Small intestine (tissue), 7 donors: Measurements from ENCODE around the gene SCN8A. TPM values are rescaled to one million over a fixed set of nuclear protein-coding genes. Genes with fewer than 3 reads are reported as not detected.

ENCODE experiments used
- DNase-seq, 2 donors: peaks; one replicate each; pipeline versions ENCODE4 v3.0.0 to v3.0.0-alpha.2; 2013
- FAIRE-seq: peaks from 2 replicates; lab custom pipeline; 2012; peaks lifted over from hg19 to GRCh38; lab: Jason Lieb, UNC
- H3K27ac ChIP-seq, 3 donors: one replicate each; pipeline ENCODE4 v1.5.1; 2013; ENCODE audit warnings: low read length in 2 of 3, mild to moderate bottlenecking in 2 of 3, control low read depth in 1 of 3, inconsistent platforms in 1 of 3, low read depth in 1 of 3, moderate library complexity in 1 of 3
- H3K27me3 ChIP-seq, 3 donors: one replicate each; pipeline ENCODE4 v1.6.1; 2013; ENCODE audit warnings: low read length in 3 of 3, inconsistent platforms in 1 of 3; ENCODE audit not compliant: control insufficient read depth in 3 of 3, insufficient read depth in 3 of 3
- H3K36me3 ChIP-seq, 3 donors: one replicate each; pipeline ENCODE4 v1.6.1; 2013; ENCODE audit warnings: low read length in 3 of 3, inconsistent platforms in 1 of 3, low read depth in 1 of 3, mild to moderate bottlenecking in 1 of 3, moderate library complexity in 1 of 3; ENCODE audit not compliant: control insufficient read depth in 3 of 3, insufficient read depth in 2 of 3
- H3K4me1 ChIP-seq, 3 donors: one replicate each; pipeline ENCODE4 v1.6.1; 2013; ENCODE audit warnings: low read length in 2 of 3, inconsistent platforms in 1 of 3, low read depth in 1 of 3, mild to moderate bottlenecking in 1 of 3, moderate library complexity in 1 of 3; ENCODE audit not compliant: control insufficient read depth in 3 of 3, insufficient read depth in 2 of 3
- H3K4me3 ChIP-seq, 3 donors: one replicate each; pipeline ENCODE4 v1.5.1; 2013; ENCODE audit warnings: low read length in 3 of 3, control low read depth in 1 of 3, inconsistent platforms in 1 of 3, low read depth in 1 of 3, mild to moderate bottlenecking in 1 of 3, moderate library complexity in 1 of 3
- H3K9me3 ChIP-seq, 2 donors: one replicate each; pipeline ENCODE4 v1.6.1; 2013; ENCODE audit warnings: low read depth in 1 of 2, low read length in 1 of 2; ENCODE audit not compliant: control insufficient read depth in 2 of 2, insufficient read depth in 1 of 2
- WGBS, 3 donors: extraction: QIAGEN DNeasy Blood & Tissue Kit; methylation state at CpG; one replicate each; pipeline ENCODE4 v1.1.7; 2013; 5-methylcytosine and 5-hydroxymethylcytosine counted together
- polyA plus RNA-seq, 4 donors: library from polyadenylated mRNA; stranded (reverse) in 3 of 4; unstranded in 1 of 4; fragments of 200-250 nt in 3 of 4; fragments of 120-200 nt in 1 of 4; gene quantifications; one replicate each; pipeline versions ENCODE4 v1.2.1 to v1.2.3, GENCODE V29; 2013
- donor health status: healthy with polysubstance abuse.
- donor health status: control.
- donor health status: control.
- donor health status: Bipolar disorder and iron deficiency.
- donor health status: healthy.

SCN8A gene
- polyA plus RNA-seq, 4 donors = 0.19 to 1.2 TPM; not detected in 2

DNA sequence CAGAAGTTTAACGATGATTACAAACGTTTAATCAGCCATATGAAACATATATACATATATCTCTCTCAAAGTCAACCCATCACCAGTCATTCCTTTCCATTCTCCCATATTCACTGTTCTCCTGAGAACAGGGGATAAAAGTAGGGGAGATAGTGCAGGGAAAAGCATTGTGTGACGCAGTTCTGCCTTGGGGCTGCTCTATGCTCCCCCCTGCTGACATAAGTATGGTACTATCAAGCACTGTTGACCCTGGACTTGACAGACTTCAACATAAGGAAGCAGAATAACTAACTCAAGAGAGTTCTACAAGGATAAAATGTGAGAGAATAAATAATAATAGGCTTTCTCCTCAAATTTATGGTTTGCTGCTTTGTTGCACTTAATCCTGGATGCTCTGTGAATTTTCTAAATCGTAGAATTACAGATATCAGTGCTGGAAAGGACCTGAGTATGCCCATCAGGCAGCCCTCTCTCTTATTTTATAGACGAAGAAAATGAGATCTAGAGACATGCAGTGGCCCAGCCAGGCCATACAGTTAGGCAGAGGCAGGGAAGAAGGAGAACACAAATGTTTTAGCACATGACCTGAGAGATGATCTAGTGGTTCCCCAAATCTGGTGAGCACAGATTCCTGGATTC is 87.2 kb downstream of the SCN8A start:
- H3K27me3 ChIP-seq = peaks cover 0 to 2% (median 0%) of the 10 kb centered on the region in 3 donors
- no peak overlapping the region for H3K4me3 ChIP-seq
- H3K4me1 ChIP-seq = no peaks in the 10 kb centered on the region
- FAIRE-seq = no peak
- peak; percentile 69 for DNase-seq
- H3K27ac ChIP-seq = no peak overlapping the region
- H3K9me3 ChIP-seq = no peaks in the 10 kb centered on the region
- no peaks in the 10 kb centered on the region for H3K36me3 ChIP-seq
- WGBS, 3 donors = 44 to 51% (median 49%) methylated on average over 5 of the region's 5 CpGs

- DNase-seq = no peak
- no peaks in the 10 kb centered on the region for H3K4me1 ChIP-seq
- no peak overlapping the region for H3K4me3 ChIP-seq
- no peak for FAIRE-seq
- H3K27me3 ChIP-seq = peaks cover 0 to 2% (median 0%) of the 10 kb centered on the region in 3 donors
- H3K27ac ChIP-seq = no peak overlapping the region
- no peaks in the 10 kb centered on the region for H3K9me3 ChIP-seq
- 52 to 72% (median 57%) methylated on average over 2 of the region's 2 CpGs for WGBS, 3 donors
- H3K36me3 ChIP-seq = no peaks in the 10 kb centered on the region
Measured at GRCh38 chr12:51682981-51683380, 91.9 kb downstream of the SCN8A start.

- WGBS, 3 donors = 15 to 50% (median 28%) methylated on average over 4 of the region's 4 CpGs
- no peak for FAIRE-seq
Measured at GRCh38 chr12:51683763-51684357, 92.8 kb downstream of the SCN8A start.

GRCh38 chr12:51686727-51687126 is 95.7 kb downstream of the SCN8A start:
- Histone ChIP-seq H3K4me3 (no peak overlapping the region), H3K9me3 (no peaks in the 10 kb centered on the region), H3K27ac (peak overlapping the region in 1 of 3 donors; percentile 21), H3K4me1 (peaks cover 0 to 3% (median 0%) of the 10 kb centered on the region in 3 donors), H3K27me3 (no peaks in the 10 kb centered on the region), H3K36me3 (no peaks in the 10 kb centered on the region)
- FAIRE-seq (no peak), DNase-seq (no peak)
- WGBS, 3 donors = 57 to 68% (median 68%) methylated on average over 1 of the region's 1 CpG

More at GRCh38 chr12:51683763-51684357, 92.8 kb downstream of the SCN8A start:
- Histone ChIP-seq H3K36me3 (no peaks in the 10 kb centered on the region), H3K27ac (no peak overlapping the region), H3K4me1 (no peaks in the 10 kb centered on the region), H3K9me3 (no peaks in the 10 kb centered on the region), H3K4me3 (no peak overlapping the region), H3K27me3 (peaks cover 0 to 2% (median 0%) of the 10 kb centered on the region in 3 donors)
- DNase-seq = no peak

DNA sequence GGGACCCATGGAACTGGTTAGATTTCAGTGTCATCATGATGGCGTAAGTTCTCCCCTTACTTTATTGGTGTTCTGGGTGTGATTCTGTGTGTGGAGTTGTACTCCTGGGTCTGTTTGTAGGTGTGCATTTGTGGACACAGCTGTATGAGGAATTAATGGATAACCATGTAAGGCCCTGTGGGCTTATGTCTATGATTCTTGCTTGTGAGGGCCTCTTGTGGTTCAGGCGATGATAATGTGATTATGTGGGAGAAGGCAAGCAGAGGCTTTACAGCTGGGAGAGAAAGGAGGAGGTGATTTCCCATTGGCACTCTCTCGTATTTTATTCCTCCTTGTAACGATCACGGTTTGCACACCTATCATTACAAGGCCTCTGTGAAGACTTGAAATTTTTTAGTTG is 96.1 kb downstream of the SCN8A start:
- Histone ChIP-seq H3K4me1 (peaks cover 0 to 3% (median 0%) of the 10 kb centered on the region in 3 donors), H3K27ac (peak overlapping the region in 1 of 3 donors; percentile 21), H3K9me3 (no peaks in the 10 kb centered on the region), H3K36me3 (no peaks in the 10 kb centered on the region), H3K4me3 (no peak overlapping the region), H3K27me3 (no peaks in the 10 kb centered on the region)
- WGBS, 3 donors = 90 to 95% (median 93%) methylated on average over 5 of the region's 5 CpGs
- no peak for FAIRE-seq
- peak in 1 of 2 donors; percentile 48 for DNase-seq

GRCh38 chr12:51687614-51688013 is 96.6 kb downstream of the SCN8A start:
- WGBS, 3 donors = 80 to 86% (median 80%) methylated on average over 3 of the region's 3 CpGs
- no peak for FAIRE-seq

DNA sequence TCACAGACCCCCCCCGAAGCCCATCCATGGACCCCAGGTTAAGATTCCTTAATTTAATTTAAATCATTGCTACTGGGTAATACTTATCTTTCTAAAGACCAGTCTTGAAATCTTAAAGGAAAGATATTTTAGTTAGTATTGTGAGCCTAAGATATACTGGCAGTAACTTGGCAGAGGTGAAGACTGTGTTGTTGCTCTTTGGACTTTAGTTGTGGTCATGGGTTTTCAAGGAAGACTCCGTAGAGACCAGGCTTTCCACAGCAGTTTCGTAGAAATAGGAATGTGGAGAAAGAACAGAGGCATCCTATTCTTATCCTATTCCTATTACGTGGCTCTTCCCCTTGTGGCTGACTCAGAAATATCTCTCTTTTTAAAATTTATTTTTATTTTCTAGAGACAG is 99.0 kb downstream of the SCN8A start:
- H3K36me3 ChIP-seq = no peaks in the 10 kb centered on the region
- H3K9me3 ChIP-seq = no peaks in the 10 kb centered on the region
- peak; percentile 10 to 51 for DNase-seq
- FAIRE-seq = no peak
- peaks cover 0 to 3% (median 0%) of the 10 kb centered on the region in 3 donors for H3K4me1 ChIP-seq
- no peak overlapping the region for H3K4me3 ChIP-seq
- 55 to 74% (median 60%) methylated on average over 4 of the region's 4 CpGs for WGBS, 3 donors
- no peak overlapping the region for H3K27ac ChIP-seq
- H3K27me3 ChIP-seq = no peaks in the 10 kb centered on the region

More at GRCh38 chr12:51687614-51688013, 96.6 kb downstream of the SCN8A start:
- H3K9me3 ChIP-seq = no peaks in the 10 kb centered on the region
- H3K27me3 ChIP-seq = no peaks in the 10 kb centered on the region
- no peak for DNase-seq
- H3K4me3 ChIP-seq = no peak overlapping the region
- H3K27ac ChIP-seq = no peak overlapping the region
- no peaks in the 10 kb centered on the region for H3K36me3 ChIP-seq
- peaks cover 0 to 3% (median 0%) of the 10 kb centered on the region in 3 donors for H3K4me1 ChIP-seq

DNA sequence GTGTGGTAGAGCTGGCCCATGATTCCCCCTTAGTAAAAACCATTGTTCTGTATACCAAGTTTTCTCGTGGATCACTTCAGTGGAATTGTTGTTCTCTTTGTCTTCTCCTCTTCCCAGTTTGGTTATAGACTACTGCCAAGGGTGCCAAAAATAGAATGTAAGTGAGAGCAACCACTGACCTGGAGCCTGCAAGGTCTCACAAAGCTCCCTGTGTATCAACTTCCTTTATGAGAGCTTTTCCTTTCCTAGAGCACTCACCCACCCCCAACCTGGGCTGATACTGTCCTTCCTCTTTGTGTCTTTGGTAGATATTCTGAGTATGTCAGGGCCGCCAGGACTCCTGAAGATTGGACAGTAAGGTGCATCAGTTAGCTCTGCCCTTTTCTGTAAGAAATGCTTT is 101.0 kb downstream of the SCN8A start:
- Histone ChIP-seq H3K36me3 (no peaks in the 10 kb centered on the region), H3K9me3 (no peaks in the 10 kb centered on the region), H3K27ac (no peak overlapping the region), H3K4me1 (peaks cover 0 to 3% (median 0%) of the 10 kb centered on the region in 3 donors), H3K27me3 (no peaks in the 10 kb centered on the region), H3K4me3 (no peak overlapping the region)
- WGBS, 3 donors = 68 to 81% (median 76%) methylated on average over 2 of the region's 2 CpGs
- FAIRE-seq = no peak
- DNase-seq = no peak
